Activated T-cell treated with anti-CD3 and anti-CD28 coated beads, Interleukin-2, amount 50 U/mL, for 4 hours (primary cell): Measurements from ENCODE around the gene FGF16. TPM values are rescaled to one million over a fixed set of nuclear protein-coding genes. Genes with fewer than 3 reads are reported as not detected.
"Not testable (repeated sequence)": the region's sequence is repeated elsewhere in the genome, so short reads cannot be mapped to it uniquely, and the experiment has no call there.

Experiments
- ATAC-seq, 2 donors: fragments of 200-7000 bp; cut with Tn5 transposase; one replicate each; pipeline ENCODE4 v1.10.0; 2021
- DNase-seq: peaks from one replicate; pipeline ENCODE4 v3.0.0-alpha.2; 2020
- H3K27me3 Mint-ChIP-seq: one replicate; pipeline ENCODE4 v1.8.0; 2021; ENCODE audit warnings: low read depth, mixed read lengths
- H3K36me3 Mint-ChIP-seq: one replicate; pipeline ENCODE4 v1.8.0; 2022; ENCODE audit warnings: mixed read lengths; ENCODE audit not compliant: insufficient read depth
- H3K4me1 Mint-ChIP-seq: one replicate; pipeline ENCODE4 v1.8.0; 2021; ENCODE audit warnings: low read depth, mixed read lengths
- H3K4me3 Mint-ChIP-seq: one replicate; pipeline ENCODE4 v1.8.0; 2021; ENCODE audit warnings: mild to moderate bottlenecking, moderate library complexity, mixed read lengths
- H3K9me3 Mint-ChIP-seq: one replicate; pipeline ENCODE4 v1.8.0; 2021; ENCODE audit warnings: mixed read lengths
- total RNA-seq, 3 donors: library from RNA; stranded (reverse); gene quantifications; one replicate each; pipeline ENCODE4 v1.2.1, GENCODE V29; 2021

FGF16 gene
- total RNA-seq, 3 donors from 2014 or later, result not detected

GRCh38 chrX:77493677-77494553 is 46.7 kb downstream of the FGF16 start:
- Mint-ChIP-seq H3K9me3 (no peaks in the 10 kb centered on the region), H3K36me3 (no peaks in the 10 kb centered on the region), H3K27me3 (no peaks in the 10 kb centered on the region), H3K4me1 (no peaks in the 10 kb centered on the region), H3K4me3 (no peak overlapping the region)
- no peak for ATAC-seq
- DNase-seq, result no peak

- DNase-seq, H3K4me3 Mint-ChIP-seq, H3K9me3 Mint-ChIP-seq, H3K27me3 Mint-ChIP-seq, H3K36me3 Mint-ChIP-seq, ATAC-seq: not testable (repeated sequence)
- H3K4me1 Mint-ChIP-seq, result peaks cover 18% of the 10 kb centered on the region
Observed at GRCh38 chrX:77500164-77500563, 53.0 kb downstream of the FGF16 start.

DNA sequence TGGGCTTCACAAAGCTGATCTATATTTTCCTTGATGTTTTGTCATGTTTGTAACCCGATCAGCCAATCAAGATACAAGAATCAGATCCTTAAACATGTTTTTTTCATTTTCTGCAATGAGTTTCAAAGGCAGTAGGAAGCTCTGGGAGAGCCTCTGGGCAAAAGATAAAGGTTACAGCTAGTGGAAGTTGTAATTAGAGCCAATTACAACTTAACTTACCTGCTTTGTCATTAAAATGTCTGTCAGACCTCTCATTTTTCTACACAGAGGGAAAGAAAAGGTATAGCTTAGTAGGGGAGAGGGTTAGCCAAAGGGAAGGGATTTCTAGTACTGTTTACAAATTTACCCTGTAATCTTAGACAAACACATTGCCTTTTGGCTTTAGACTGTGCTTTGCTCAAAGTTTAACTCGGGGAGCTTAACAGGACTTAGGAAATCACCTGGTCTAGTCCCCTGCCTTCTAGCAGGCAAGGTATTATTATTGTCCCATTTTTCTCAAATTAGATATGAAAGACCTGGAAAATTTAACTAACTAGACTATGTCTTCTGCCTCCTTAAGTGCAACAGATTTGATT is 55.8 kb downstream of the FGF16 start:
- Mint-ChIP-seq H3K27me3 (no peaks in the 10 kb centered on the region), H3K4me3 (no peak overlapping the region), H3K4me1 (peaks cover 18% of the 10 kb centered on the region), H3K36me3 (no peaks in the 10 kb centered on the region), H3K9me3 (no peaks in the 10 kb centered on the region)
- ATAC-seq, result no peak
- DNase-seq, result no peak

DNA sequence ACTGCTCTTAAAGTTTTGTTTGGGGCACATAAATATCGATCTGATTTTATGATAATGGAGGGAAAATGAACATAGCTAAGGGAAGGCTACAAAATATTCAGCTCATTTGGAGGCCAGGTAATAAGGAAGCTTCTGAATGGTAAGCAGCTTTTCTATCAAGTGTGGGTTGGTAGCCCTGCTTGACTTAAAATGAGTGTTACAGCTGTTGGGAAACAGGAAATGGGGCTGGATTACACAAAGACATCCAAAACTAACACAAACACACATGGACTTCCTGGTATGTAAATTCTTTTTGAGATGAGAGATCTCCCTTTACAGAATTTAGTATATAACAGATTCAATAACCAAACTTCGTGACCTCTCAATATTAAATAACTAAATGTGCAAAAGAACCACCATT is 58.0 kb downstream of the FGF16 start:
- no peaks in the 10 kb centered on the region for H3K9me3 Mint-ChIP-seq
- no peak overlapping the region for H3K4me3 Mint-ChIP-seq
- H3K36me3 Mint-ChIP-seq, result peaks cover 6% of the 10 kb centered on the region
- DNase-seq, result no peak
- no peaks in the 10 kb centered on the region for H3K27me3 Mint-ChIP-seq
- no peak for ATAC-seq
- peaks cover 18% of the 10 kb centered on the region for H3K4me1 Mint-ChIP-seq
